Mammary epithelial cell (primary cell): Measurements from ENCODE around the gene NEK6.

ENCODE experiments used
- EZH2 ChIP-seq: IDR thresholded peaks from 2 replicates; pipeline ENCODE4 v1.6.1; 2012; ENCODE audit warnings: low read length, inconsistent platforms, borderline replicate concordance
- TF ChIP-seq, protein P1 (sequence below), 2 donors: IDR thresholded peaks in 1 of 2; conservative IDR thresholded peaks in 1 of 2; 2 replicates each; pipeline ENCODE4 v1.5.1; 2011 to 2012; ENCODE audit warnings: inconsistent platforms in 2 of 2, low read length in 2 of 2, mild to moderate bottlenecking in 2 of 2, control low read depth in 1 of 2, low read depth in 1 of 2; ENCODE audit not compliant: insufficient read depth in 1 of 2; ENCODE audit errors: extremely low read depth in 1 of 2

- TF ChIP-seq, protein P1, sequence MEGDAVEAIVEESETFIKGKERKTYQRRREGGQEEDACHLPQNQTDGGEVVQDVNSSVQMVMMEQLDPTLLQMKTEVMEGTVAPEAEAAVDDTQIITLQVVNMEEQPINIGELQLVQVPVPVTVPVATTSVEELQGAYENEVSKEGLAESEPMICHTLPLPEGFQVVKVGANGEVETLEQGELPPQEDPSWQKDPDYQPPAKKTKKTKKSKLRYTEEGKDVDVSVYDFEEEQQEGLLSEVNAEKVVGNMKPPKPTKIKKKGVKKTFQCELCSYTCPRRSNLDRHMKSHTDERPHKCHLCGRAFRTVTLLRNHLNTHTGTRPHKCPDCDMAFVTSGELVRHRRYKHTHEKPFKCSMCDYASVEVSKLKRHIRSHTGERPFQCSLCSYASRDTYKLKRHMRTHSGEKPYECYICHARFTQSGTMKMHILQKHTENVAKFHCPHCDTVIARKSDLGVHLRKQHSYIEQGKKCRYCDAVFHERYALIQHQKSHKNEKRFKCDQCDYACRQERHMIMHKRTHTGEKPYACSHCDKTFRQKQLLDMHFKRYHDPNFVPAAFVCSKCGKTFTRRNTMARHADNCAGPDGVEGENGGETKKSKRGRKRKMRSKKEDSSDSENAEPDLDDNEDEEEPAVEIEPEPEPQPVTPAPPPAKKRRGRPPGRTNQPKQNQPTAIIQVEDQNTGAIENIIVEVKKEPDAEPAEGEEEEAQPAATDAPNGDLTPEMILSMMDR (conservative IDR thresholded peaks at IDR 0.05 in 1 of 2, IDR thresholded peaks at IDR 0.05 in 1 of 2; ENCODE audit: extremely low read depth in 1 of 2, insufficient read depth in 1 of 2, low read depth in 1 of 2, low read length in 2 of 2): no peak
- no peak for TF ChIP-seq EZH2
Observed at GRCh38 chr9:124369231-124369797, 111.6 kb downstream of the NEK6 start.
